Fibroblast of mammary gland (primary cell): ENCODE measurements around the gene SERGEF.

ENCODE experiments used
- DNase-seq: peaks from one replicate; pipeline ENCODE4 v3.0.0-alpha.2; 2010; ENCODE audit warnings: low read depth
- H3K4me3 ChIP-seq: 2 replicates; pipeline ENCODE4 v1.5.1; 2011; ENCODE audit warnings: low read depth, mild to moderate bottlenecking, low read length, moderate library complexity; ENCODE audit not compliant: control insufficient read depth
- TF ChIP-seq, protein P1 (sequence below): conservative IDR thresholded peaks from 2 replicates; pipeline ENCODE4 v1.5.1; 2011; ENCODE audit warnings: low read depth, low read length, inconsistent platforms; ENCODE audit not compliant: control insufficient read depth, insufficient read depth

The SERGEF gene

DNA sequence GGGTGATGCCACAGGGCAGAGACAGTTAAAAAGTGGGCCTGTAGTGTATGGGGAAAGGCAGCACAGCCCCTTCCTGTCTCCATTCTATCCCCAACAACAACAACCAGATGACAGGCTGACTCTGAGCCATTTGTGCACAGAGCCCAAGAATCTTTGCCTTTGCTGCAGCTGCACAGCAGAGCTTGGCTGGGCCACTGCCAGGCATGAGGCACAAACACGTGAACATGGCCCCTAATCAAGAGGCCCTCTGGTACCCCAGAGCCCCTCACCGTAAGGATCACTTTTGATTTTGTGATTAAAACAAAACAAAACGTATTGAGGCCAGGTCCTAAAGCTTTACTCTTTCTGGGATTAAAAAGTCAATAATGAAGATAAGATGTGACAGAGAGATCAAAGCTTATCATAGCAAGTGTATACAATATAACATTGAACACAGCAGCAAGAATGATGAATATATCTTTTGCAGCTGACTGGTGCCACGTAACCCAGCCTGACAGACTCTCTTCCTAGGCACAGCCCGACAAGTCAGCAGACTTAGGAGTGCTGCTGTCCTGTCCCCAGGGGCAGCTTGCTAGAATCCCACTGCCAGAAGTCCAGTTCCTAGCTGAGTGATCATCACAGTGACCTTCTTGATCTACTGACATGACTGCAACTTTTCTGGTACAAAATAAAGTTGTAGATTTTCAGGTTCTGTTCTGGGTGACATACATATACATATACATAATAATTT lies 117.8 kb downstream of the SERGEF start:
- TF ChIP-seq, protein P1, sequence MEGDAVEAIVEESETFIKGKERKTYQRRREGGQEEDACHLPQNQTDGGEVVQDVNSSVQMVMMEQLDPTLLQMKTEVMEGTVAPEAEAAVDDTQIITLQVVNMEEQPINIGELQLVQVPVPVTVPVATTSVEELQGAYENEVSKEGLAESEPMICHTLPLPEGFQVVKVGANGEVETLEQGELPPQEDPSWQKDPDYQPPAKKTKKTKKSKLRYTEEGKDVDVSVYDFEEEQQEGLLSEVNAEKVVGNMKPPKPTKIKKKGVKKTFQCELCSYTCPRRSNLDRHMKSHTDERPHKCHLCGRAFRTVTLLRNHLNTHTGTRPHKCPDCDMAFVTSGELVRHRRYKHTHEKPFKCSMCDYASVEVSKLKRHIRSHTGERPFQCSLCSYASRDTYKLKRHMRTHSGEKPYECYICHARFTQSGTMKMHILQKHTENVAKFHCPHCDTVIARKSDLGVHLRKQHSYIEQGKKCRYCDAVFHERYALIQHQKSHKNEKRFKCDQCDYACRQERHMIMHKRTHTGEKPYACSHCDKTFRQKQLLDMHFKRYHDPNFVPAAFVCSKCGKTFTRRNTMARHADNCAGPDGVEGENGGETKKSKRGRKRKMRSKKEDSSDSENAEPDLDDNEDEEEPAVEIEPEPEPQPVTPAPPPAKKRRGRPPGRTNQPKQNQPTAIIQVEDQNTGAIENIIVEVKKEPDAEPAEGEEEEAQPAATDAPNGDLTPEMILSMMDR, result no peak
- DNase-seq, result no peak
- H3K4me3 ChIP-seq, result no peak overlapping the region

DNA sequence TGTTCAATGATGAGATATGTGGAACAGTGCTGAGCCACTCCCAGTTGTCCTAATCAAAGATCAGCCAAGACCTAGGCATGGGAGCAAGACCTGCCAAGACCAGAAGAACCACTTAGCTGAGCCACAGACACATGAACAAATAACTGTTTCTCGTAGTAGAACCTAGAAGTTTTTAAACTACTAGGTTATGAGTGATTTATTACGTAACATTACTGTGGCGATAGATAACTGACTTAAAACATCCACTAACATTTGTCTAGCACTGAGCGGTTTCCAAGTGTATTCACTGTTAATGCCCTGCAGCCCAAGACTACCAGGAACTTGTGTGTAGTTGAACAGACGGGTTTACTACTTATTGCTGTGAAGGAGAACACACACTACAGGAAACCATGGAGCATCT lies 120.4 kb downstream of the SERGEF start:
- no peak overlapping the region for H3K4me3 ChIP-seq
- DNase-seq, result no peak
- TF ChIP-seq, protein P1, result no peak

DNA sequence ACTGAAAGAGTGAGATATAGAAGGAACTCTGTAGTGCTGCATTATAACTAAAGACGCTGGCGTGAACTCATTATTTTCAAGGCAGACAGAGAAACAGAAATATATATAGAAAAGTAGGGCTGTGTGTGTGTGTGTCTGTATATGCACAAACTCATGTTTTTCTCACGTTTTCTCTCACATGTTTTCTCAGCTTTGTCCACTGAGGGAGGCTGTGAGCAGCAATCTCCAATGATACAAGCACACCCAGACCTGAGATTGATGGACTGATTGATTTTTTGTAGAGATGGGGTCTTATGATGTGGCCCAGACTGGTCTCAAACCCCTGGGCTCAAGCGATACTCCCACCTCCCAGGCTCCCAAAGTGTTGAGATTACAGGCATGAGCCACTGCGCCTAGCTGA lies 122.5 kb downstream of the SERGEF start:
- no peak for DNase-seq
- H3K4me3 ChIP-seq, result no peak overlapping the region
- TF ChIP-seq, protein P1, result no peak

DNA sequence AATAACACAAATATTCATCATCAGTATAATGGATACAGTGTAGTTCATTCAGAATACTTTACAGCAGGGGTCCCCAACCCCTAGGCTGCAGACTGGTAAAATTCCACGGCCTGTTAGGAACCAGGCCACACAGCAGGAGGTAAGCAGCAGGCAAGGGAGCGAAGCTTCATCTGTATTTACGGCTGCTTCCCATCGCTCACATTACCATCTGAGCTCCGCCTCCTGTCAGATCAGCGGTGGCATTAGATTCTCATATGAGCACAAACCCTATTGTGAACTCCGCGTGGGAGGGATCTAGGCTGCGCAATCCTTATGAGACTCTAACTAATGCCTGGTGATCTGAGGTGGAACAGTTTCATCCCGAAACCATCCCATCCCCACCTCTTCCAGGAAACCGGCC lies 125.1 kb downstream of the SERGEF start:
- TF ChIP-seq, protein P1, result no peak
- H3K4me3 ChIP-seq, result no peak overlapping the region
- DNase-seq, result no peak

DNA sequence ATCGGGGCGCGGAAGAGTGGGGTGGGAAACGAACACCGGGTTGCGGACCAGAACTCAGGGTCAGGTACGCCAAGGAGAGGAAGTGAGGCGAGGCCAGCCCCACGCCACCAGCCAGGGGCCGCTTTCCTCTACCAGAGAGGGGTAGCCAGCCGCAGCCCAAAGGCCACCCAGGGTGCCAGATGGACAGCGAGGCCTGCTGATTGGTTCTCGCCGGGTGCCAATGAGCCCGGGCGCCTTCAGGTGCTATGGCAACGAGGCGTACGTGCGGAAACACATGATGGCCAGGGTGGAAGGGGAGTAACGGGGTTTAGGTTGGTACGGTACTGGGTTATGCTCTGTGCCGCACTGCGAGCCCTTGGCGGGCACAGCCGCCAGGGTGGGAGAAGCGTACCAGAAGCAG lies 128.9 kb downstream of the SERGEF start:
- H3K4me3 ChIP-seq, result no peak overlapping the region
- no peak for DNase-seq
- TF ChIP-seq, protein P1, result no peak

DNA sequence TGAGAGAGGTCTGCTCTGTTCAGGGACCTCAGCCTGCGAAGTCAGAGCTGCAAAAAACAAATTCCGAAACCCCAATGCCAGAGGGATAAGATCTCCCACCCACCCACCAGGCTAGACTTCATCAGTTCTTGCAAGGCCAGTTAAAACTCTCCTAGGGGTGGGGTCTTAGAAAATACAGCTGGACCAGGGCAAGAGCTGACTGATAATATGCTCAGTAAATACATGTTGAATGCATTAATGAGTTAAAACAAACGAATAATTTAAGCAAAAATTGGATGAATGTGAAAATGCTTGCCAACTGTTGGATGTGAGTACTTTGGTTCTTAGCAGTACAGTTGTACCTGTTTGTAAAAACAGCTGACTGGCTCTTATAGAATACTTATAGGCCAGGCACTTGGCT lies 129.8 kb downstream of the SERGEF start:
- DNase-seq, result no peak
- TF ChIP-seq, protein P1, result no peak

More for the DNA sequence above, 129.8 kb downstream of the SERGEF start:
- H3K4me3 ChIP-seq, result no peak overlapping the region
